KBM-7 (cell line): ENCODE results near the gene CTIF.
"Not testable (repeated sequence)": the region's sequence is repeated elsewhere in the genome, so short reads cannot be mapped to it uniquely, and the experiment has no call there.

Source experiments
- DNase-seq: peaks from one replicate; pipeline ENCODE4 v3.0.0-alpha.2; 2015
- in situ Hi-C: fragments of 300-500 bp; cut with MboI; formaldehyde crosslinking; loops from 2 replicates; pipeline ENCODE4 v1.14.3; 2020; ENCODE audit warnings: low sequenced_read_pairs, low pct_unique_long_range_greater_than_20kb, mixed read lengths

CTIF gene

DNA sequence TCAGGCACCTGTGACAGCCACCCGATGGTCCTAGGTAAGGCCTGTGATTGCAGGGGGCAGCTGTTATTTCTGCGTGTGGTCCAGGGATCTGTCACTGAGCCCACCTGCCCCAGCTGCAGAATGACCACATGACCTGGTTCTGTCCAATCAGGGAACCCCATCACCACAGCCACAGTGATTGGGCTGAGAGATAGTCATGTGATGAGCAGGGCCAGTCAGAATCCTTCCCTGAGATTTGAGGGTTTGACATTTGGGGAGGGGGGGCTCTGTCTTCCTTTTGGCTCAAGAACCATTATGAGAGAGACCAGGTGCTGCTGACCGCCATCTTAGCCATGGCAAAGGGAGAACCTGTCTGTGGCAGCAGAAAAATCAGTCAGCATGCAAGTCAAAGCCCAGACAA, 264.7 kb downstream of the CTIF start:
- DNase-seq: no peak
- in situ Hi-C loops: no loop called here

DNA sequence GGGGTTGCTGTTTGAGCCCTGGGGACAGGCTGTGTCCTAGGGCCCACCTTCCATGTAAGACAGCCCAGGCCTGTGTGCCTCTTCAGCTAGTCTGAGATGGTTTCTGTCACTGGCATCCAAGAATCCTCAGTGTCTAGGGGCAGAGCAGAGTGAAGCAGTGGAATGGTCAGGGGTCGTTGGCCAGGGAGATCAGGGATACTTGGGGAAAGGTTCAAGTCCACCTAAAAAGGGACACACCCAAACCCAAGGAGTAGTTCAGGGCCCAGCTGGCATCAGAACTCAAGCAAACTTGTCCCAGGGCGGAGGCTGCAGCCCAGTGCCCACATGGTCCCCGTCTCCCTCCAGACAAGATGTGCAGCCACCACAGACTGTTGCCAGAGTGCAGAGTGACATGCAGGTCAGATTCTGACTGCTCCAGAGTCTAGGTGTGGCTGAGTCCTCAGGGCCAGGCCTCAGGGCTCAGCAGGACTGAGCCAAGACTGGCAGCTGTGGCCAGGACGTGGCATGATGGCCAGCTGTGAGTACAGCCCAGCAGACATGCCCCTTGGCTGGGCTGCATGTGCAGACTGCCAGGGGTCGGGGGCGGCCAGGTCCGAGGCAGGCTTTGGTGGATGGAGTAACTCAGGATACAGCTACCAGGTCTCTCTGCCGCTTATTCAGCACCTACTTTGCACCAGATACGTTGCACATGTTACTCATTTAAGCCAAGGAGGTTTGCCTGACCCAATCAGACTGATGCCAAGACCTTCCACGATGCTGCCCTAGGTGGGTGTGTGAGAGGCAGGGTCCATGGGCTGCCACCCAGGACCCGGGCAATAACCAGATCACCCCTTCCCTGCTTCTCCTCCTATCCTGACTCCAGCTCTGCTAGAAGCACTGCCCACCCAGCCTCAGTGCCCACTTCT, 265.4 kb downstream of the CTIF start:
- DNase-seq: no peak
- in situ Hi-C loops: no loop called here

DNA sequence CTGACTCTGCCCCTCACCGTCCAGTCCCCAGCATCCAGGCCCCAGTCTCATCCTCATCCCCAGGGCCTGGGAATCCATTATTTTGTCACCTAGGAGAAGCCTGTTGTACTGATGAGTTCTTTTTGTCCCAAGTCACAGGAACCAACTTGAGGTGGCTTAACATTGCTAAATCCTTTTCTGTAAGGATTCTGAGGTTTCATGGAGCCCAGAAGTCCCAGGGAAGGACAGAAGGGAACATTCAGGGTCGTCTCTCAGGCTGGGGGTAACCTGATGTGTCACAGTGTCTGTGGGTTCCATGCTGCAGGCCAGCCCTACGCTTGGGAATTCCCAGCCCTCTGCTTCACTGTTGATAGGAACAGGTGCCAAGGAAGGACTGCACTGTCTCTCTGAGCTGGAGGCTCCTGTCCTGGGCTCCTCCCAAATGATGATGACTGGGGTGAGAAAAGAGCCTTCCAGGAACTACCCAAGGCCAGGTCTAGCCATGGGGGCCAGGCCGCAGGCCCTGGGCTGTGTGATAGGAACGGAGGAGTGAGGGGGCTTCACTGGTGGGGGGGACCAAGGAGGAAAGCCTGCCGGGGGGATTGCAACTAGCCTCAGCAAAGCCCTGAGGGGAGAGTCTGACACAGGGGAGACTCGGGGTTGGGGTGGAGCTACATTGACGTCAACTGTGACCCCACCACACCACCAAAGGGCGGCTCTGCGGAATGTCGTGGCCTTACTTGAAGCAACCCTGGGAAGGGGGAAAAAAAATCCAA, 266.2 kb downstream of the CTIF start:
- in situ Hi-C loops: no loop called here
- DNase-seq: no peak

DNA sequence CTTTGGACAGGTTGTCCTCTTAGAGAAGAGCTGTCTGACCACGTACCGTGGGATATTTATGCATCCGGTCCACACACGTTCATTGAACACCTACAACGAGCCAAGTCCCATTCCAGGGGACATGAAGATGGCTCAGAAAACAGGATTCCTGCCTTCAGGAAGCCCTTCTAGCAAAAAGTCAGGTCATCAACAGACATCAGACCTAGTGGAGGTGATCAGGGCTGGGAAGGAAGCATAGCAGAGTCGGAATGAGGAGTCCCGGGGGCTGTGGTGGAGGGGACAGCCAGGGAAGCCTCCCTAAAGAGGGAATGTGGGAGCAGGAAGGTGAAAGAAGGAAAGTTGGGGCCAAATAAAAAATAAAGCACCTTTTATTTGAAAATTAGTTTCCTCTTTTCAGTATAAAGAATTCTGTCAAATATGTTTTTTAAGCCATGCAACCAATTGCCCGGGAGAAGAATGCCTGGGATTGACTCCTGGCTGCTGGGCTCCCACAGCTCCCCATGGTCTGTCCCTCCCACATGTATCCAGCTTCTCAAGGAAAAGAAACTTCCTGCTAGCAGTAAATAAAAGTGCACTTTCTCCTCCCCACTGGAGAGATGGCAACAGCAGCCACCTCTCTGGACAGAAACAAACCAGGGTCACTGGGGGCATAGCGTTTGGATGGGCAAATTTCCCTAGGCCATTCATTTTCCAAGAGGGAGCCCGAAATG, 267.1 kb downstream of the CTIF start:
- in situ Hi-C loops: no loop called here
- DNase-seq: no peak

DNA sequence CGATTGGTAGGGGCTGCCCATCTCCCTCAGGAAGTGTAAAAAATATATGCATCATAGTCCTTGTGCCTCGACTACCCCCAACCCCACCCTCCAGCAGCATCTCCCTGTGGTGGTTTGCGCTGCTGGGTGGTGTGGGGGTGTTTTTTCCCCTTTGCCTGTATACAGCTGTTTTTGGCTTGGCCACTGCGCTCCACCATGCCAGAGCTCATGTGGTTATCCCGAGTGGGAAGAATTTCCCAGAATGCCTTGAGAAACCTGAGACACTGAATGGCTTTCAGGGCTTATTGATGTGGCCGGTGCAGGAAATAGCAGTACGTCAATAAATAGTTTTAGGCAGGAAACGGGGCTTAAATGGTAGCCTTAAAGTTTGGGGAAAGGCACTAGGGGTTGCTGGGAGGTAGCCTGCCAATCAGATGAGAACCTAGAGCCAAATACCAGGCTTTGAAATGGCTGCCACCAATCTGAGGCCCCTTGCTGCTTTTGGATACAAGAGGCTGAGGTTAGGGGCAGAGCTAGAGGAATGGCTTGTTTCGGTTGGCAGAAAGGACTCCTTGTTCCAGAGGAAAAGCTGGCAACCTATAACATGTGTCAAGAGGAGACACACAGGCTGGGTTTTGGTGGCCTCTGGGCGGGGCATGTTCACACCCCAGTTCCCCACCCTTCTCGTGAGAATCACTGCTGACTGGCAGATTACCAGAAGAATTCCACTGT, 267.9 kb downstream of the CTIF start:
- no peak for DNase-seq
- in situ Hi-C loops: no loop called here

DNA sequence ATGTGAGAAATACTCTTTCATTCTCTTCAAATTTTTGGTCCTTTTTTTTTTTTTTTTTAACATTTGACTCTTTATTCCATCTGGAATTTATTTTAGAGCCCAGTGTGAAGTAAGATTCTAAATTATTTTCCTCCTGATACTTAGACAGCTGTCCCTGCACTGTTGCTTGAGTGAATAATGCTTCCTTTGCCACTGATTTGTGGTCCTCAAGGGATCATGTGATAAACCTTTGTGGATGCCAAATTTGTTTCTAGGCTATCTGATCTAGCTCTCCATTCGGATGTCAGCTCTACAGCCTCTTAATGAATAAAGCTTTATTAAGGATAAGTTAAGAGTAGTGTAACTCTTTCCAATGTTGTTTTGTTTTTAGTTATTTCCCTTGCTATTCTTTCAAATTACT, 269.6 kb downstream of the CTIF start:
- no peak for DNase-seq
- in situ Hi-C loops: no loop called here

DNA sequence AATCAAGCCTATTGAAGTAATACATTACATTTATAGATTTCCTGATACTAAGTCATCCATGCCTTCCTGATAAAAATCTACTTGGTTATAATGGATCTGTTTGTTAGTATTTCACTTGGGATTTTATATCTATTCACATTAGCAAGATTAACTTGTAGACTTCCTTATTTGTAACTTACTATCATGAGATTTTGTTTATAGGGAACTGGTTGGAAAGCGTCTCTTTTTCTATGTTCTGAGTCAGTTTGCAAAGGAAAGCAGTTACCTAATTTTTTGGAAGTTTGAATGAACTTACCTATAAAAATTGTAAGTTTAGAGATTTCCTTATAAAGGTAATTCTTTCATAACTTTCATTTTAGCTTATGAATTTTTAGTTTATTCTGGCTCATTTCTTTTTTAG, 270.5 kb downstream of the CTIF start:
- in situ Hi-C loops: no loop called here
- DNase-seq: no peak

DNA sequence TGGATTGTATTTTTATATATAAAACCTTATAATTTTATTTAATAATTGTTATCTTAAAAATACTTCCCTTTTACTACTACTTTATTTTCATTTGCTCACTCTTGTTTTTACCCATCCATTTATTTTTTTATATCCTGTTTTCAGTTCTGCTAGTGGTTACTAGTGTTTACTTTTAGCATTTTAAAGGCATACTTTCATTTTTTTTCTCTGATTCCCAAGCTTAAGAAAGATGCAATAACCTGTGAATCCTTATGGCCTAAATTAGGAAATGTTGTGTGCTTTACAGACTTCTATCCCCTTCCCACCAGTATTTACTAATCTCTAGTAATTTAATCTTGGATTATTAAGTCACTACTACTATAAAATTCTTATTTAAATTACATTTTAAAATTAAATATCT, 272.0 kb downstream of the CTIF start:
- DNase-seq: no peak
- in situ Hi-C loops: no loop called here

DNA sequence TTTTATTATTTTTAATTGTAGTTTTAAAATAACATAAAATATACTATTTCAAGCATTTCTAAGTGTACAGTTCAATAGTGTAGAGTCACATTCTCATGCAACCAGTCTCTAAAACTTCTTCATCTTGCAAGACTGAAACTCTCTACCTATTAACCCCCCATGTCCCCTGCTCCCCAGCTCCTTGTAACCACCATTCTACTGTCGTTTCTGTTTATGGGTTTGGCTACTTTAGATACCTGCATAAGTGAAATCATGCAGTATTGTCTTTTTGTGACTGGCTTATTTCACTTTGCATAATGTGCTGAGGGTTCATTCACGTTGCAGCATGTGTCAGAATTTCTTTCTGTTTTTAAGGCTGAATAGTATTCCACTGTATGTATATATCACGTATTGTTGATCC, 272.6 kb downstream of the CTIF start:
- no peak for DNase-seq
- in situ Hi-C loops: no loop called here

DNA sequence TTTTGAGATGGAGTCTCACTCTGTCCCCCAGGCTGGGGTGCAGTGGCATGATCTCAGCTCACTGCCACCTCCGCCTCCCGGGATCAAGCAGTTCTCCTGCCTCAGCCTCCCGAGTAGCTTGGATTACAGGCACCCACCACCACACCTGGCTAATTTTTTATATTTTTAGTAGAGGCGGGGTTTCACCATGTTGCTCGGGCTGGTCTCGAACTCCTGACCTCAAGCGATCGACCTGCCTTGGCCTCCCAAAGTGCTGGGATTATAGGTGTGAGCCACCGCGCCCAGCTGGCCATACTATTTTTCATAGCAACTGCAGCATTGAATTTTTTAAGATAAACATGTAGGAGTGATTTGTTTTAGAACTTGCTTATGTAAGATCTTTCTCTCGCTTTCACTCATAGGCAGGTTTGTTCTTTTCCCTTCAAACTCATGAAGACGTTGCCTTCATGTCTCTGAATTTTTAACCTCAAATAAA, 273.2 kb downstream of the CTIF start:
- in situ Hi-C loops, DNase-seq: not testable (repeated sequence)

DNA sequence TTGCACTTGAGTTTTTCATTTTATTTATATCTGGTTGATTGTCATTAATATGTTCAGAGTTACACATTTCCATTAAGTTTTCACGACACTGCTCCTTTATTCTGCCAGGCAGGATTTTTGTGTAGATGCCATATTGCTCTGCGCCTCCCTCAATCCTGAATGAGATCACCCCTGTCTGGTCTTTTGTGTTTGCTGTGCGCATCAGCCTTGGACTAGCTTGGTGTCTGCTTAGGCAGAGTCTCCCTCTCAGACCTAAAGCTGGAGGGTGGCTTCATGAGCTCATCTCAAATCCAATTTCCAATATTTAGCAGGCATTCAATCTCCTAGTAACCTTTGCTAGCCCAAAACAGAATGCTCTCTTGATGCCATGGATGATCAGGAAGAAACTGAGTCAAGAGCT, 274.5 kb downstream of the CTIF start:
- in situ Hi-C loops: no loop called here
- no peak for DNase-seq

DNA sequence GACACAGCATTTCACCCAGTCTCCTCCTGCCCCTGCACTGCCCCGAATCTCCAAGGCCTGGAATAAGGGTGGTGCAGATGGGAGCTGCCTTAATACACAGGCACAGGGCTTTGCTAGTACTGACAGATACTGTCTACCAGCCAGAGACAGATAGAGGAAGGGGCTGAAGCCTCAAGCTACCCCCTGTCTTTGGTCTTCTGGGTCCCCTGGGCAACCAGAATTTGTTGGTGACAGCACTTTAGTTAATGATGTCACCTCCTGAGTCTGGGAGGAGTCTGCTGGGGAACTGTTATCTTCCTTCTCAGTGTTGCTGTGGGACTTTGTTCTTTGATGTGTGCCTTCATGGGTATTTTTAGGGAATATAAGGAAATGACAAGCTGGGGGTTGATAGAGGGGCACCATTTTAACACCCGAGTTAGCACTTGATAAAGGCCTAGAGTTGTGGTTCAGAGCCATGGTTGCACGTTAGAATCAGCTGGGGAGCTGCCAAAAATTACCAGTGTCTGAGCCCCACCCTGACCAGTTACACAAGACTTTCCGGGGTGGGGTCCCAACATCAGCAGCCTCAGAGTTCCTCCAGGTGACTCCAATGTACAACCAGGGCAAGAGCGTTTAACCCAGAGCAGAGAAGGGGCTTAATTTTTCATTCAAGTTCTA, 275.1 kb downstream of the CTIF start:
- no peak for DNase-seq
- in situ Hi-C loops: no loop called here

DNA sequence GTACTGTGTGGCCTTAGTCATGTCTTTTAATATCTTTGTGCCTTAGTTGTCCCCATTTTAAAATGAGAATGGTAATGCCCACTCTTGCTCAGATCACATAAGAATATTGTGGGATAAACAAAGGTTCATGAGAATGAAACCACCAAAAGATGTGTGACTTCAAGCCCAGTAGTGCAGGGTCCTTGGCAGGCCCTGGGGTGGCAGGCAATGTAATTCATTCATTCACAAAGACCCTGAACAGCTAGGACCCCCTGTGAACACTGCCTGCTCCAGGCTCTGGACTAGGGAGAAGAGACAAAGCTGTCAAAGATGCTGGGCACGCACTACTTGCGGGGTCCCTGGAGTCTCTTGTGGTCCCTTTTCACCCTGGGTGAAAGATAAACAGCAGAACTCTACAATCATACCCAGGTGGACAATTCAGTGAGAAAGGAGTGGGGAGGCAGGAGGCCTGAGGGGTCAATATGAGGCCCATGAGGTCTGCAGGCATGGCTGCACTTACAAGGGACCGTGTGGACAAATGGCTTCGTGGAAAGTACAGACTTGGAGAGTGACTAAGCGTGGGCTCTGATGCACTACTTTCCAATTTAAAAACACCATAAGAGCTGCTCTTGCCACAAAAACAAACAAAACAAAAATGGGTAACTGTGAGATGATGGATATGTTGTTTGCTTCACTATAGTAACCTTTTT, 275.8 kb downstream of the CTIF start:
- DNase-seq: no peak
- in situ Hi-C loops: no loop called here

DNA sequence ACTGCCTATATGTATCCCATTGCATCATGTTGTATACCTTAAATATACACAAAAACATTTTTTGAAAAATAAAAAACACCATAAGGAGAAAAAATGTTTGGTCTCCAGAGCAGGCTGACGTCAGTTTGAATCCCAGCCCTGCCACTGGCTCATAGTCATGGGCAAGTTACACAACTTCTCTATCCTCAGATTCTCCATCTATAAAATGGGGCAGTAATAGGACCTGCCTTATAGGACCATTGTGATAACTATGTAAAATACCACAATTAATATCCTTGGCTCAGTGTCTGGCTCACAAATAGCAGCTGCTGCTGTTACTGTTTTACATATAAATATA, 276.3 kb downstream of the CTIF start:
- no peak for DNase-seq
- in situ Hi-C loops: no loop called here

DNA sequence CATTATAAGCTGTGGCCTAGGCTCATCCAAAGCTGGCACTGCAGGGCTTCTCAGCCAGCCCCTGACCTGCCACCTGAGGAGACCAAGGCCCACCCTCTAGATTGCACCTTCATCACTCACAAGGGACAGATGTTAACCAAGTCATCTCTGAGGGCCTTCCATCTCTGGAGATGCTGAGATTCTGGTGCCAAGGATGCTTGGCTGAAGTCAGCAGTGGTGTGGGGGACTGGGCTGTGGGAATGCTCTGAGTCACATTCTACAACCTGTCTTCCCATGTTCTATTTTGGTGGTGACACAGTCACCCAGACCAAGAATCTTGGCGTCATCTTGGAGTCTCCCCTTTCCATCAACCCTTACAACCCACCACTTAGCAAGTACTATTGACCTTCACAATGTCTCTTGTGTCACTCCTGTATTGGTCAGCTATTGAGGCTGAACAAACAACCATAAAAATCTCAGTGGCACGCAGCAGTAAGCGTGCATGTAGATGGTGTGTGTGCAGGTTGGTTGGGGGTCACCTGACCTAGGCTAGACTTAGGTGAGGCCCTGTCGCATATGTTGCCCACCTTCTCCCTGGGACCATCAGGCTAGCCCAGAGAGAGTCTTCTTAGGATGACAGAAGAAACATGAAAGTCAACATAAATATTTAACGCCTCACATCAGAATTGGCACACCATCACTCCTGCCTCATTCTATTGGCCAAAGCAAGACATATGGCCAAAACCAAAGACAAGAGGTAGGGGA, 276.9 kb downstream of the CTIF start:
- in situ Hi-C loops: no loop called here
- DNase-seq: no peak

DNA sequence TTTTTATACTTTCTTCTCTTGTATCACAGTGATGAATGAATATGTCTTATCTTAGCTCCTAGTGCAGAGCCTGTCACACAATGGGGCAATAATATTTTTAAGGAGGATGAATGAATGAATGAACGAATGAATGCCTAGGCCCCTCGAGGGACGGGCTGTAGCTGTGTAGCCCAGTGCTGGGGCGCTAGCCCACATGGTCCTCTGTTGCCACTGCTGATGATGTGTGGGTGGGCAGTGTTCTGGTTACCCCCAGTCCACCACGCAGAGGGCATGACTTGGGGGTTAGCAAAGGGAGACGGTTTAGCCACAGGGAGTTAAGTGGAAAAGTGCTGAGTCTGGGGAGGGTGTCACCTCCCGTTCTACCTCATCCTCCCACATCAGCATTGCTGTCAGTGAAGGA, 277.7 kb downstream of the CTIF start:
- DNase-seq: no peak
- in situ Hi-C loops: no loop called here

DNA sequence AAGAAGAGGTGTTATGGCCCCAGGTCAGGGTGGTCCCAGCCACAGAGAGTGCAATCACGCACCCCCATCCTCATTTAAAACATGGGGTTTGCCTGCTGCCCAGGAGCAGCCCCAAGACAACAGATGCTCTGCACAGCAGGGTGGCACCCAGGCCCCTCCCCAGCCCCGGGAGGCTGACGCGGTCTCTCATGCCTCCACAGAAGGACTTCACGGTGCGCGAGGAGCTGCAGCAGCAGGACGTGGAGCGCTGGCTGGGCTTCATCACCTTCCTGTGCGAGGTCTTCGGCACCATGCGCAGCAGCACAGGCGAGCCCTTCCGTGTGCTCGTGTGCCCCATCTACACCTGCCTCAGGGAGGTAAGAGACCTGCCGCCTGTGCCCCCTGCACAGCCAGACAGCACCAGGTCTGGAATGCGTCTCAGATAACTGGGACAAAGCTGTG, 278.2 kb downstream of the CTIF start:
- DNase-seq: no peak
- in situ Hi-C loops: no loop called here
